ENCODE measurements around the gene ETFDH.
A peak's percentile ranks its signal among the peaks of the same experiment; 100 is the strongest.
"Not testable (repeated sequence)": the region's sequence is repeated elsewhere in the genome, so short reads cannot be mapped to it uniquely, and the experiment has no call there.

The ETFDH gene

DNA sequence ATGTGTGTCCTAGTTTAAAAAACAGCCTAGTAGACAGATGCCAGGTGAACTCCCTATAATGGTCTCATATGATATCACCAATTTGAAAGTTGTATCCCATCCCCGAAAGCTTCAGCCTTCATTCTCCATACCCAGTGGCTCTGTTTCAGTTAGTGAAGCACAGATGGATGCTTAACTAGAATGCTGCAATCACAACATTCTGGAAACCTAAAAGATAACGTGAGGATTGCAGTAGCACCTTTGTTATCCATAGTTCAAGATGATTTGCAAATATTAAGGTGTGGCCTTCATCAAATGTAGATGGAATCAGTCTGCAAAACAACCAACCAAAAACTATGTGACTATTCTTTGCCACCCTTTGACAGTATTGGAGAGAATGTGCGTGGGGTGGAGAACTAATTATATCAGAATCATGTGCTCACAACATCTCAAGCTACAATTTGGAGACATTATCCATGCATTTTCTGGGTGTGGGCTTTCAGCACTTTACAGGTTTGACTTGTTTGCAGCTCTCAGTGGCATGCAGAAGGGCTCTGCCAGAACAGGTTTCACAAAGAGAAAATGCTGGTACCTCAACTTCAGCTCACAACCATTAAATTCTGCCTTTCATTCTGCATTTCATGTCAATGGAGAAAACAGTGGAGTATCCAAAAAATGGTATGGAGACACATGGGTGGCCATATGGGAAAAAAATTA, 69.4 kb downstream of the ETFDH start:
- DNase-seq (ENCODE audit: low read depth), result no peak
- TF ChIP-seq, protein P1, sequence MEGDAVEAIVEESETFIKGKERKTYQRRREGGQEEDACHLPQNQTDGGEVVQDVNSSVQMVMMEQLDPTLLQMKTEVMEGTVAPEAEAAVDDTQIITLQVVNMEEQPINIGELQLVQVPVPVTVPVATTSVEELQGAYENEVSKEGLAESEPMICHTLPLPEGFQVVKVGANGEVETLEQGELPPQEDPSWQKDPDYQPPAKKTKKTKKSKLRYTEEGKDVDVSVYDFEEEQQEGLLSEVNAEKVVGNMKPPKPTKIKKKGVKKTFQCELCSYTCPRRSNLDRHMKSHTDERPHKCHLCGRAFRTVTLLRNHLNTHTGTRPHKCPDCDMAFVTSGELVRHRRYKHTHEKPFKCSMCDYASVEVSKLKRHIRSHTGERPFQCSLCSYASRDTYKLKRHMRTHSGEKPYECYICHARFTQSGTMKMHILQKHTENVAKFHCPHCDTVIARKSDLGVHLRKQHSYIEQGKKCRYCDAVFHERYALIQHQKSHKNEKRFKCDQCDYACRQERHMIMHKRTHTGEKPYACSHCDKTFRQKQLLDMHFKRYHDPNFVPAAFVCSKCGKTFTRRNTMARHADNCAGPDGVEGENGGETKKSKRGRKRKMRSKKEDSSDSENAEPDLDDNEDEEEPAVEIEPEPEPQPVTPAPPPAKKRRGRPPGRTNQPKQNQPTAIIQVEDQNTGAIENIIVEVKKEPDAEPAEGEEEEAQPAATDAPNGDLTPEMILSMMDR (IDR thresholded peaks at IDR 0.05; ENCODE audit: control insufficient read depth, insufficient read depth, low read depth, low read length, missing control alignments), result no peak
- H3K4me3 ChIP-seq (ENCODE audit: control insufficient read depth, low read depth, low read length), result no peak overlapping the region

DNA sequence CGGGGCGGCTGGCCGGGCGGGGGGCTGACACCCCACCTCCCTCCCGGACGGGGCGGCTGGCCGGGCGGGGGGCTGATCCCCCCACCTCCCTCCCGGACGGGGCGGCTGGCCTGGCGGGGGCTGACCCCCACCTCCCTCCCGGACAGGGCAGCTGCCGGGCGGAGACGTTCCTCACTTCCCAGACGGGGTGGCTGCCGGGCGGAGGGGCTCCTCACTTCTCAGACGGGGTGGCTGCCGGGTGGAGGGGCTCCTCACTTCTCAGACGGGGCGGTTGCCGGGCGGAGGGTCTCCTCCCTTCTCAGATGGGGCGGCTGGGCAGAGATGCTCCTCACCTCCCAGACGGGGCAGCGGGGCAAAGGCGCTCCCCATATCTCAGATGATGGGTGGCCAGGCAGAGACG, 74.4 kb downstream of the ETFDH start:
- not testable (repeated sequence) for DNase-seq (ENCODE audit: low read depth); H3K4me3 ChIP-seq (ENCODE audit: control insufficient read depth, low read depth, low read length)

DNA sequence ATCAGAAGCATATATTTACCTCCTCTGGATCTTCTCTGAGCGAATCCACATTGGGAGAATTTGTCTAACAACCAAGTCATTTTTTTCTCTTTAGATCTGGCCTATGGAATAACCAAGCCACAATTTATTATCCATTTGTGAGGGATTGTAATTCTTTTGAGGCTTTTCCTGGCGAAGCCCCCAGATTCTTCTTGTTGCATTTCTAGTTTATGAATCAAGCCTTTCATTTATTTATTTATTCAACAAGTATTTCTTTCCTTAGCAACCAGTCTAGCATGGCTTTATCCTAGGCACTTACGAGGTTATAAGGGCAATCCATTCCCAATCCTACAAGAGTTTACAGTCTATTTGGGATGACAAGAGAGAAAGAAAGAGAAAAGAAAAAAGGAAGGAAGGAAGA, 78.3 kb downstream of the ETFDH start:
- peak; percentile 81 for DNase-seq (ENCODE audit: low read depth)
- no peak overlapping the region for H3K4me3 ChIP-seq (ENCODE audit: control insufficient read depth, low read depth, low read length)
- TF ChIP-seq, protein P1 (IDR thresholded peaks at IDR 0.05; ENCODE audit: control insufficient read depth, insufficient read depth, low read depth, low read length, missing control alignments), result no peak

DNA sequence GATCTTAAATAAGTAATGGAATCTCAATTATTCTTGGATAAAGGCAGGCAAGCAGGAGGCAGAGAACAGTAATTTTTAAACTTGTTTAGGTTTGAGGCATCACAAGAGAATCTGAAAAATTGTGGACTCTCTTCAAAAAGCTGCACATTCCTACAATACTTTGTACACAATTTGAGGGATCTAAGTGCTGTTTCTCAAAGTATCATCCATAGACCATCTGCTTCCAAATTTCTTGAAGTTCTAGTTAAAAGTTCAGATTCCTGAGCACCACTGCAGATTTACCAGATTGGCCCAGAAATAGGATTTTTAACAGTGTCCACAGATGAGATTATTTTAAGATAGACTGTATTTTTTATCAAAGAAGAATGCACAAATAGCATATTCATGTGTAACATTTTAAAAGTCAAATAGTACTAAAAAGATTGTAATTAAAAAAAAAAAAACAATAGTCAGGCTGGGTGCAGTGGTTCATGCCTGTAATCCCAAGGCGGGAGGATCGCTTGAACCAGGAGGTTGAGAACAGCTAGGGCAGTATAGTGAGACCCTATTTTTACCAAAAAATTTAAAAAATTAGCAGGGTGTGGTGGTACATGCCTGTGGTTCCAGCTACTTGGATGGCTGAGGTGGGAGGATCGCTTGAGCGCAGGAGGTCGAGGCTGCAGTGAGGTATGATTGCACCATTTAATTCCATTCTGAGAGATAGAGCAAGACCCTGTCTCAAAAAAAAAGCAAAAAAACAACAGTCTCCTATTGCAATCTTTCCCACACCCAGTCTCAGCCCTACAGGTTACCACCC, 82.5 kb downstream of the ETFDH start:
- peak; percentile 71 for DNase-seq (ENCODE audit: low read depth)
- H3K4me3 ChIP-seq (ENCODE audit: control insufficient read depth, low read depth, low read length), result no peak overlapping the region
- TF ChIP-seq, protein P1 (IDR thresholded peaks at IDR 0.05; ENCODE audit: control insufficient read depth, insufficient read depth, low read depth, low read length, missing control alignments), result no peak

DNA sequence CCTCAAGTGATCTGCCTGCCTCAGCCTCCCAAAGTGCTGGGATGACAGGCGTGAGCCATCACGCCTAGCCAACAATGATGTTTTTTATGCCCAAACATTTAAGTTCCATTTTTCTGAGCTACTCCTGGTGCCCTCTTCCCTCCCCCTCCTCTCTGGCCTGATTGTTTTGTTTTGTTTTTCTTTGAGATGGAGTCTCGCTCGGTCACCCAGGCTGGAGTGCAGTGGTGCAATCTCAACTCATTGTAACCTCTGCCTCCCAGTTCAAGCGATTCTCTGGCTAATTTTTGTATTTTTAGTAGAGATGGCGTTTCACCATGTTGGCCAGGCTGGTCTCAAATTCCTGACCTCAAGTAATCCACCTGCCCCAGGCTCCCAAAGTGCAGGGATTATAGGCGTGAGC, 83.7 kb downstream of the ETFDH start:
- not testable (repeated sequence) for DNase-seq (ENCODE audit: low read depth); H3K4me3 ChIP-seq (ENCODE audit: control insufficient read depth, low read depth, low read length)

DNA sequence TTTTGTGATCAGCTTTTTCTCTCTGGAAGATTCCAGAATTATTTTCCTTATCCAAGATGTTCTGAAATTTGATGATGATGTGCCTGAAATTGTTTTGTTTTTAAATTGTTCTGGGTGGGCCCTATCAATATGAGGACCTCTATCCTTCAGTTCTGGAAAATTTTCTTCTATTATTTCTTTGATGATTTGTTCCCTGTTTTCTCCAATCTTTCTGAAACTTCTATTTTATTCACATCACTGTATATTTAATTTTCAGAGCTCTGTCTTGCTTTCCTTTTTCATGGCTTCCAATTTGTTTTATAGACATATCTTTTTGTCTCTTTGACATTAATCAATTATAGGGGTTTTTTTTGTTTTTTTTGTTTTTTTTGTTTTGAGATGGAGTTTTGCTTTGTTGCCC, 84.5 kb downstream of the ETFDH start:
- TF ChIP-seq, protein P1 (IDR thresholded peaks at IDR 0.05; ENCODE audit: control insufficient read depth, insufficient read depth, low read depth, low read length, missing control alignments), result no peak
- DNase-seq (ENCODE audit: low read depth), result no peak
- no peak overlapping the region for H3K4me3 ChIP-seq (ENCODE audit: control insufficient read depth, low read depth, low read length)

DNA sequence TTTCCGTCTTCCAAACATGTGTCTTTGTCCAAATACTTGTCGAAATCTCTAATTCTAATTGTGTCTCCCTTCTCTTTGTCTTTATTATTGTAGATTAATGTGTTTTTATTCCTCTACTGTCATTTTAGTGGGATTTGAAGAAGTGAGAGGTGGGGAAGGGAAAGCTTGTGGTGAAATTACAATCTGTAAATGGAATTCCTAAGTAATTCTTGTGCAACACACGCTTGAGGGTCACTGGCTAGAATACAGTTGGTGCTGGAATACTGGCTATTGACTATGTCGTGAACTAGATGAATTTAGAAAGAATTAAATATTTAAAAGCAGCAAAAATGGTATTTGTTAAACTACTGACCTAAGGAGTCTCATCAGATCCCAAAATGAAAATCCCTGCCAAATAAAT, 86.0 kb downstream of the ETFDH start:
- DNase-seq (ENCODE audit: low read depth), result peak; percentile 64
- no peak overlapping the region for H3K4me3 ChIP-seq (ENCODE audit: control insufficient read depth, low read depth, low read length)
- TF ChIP-seq, protein P1 (IDR thresholded peaks at IDR 0.05; ENCODE audit: control insufficient read depth, insufficient read depth, low read depth, low read length, missing control alignments), result no peak

Measured in AG09309 (cell line).